WTC11 (cell line): ENCODE measurements around the gene PVALB.

ENCODE experiments used
- ETV6 ChIP-seq: sonication (generic); formaldehyde crosslinking; IDR thresholded peaks from 2 replicates; pipeline ENCODE4 v1.8.1; 2022; ENCODE audit warnings: mild to moderate bottlenecking, missing genetic modification reagents
- TCF7 ChIP-seq: sonication (generic); formaldehyde crosslinking; IDR thresholded peaks from 2 replicates; pipeline ENCODE4 v1.8.0; 2022; ENCODE audit warnings: mild to moderate bottlenecking, low read depth, missing genetic modification reagents, moderate library complexity
- TEAD1 ChIP-seq: sonication (generic); formaldehyde crosslinking; IDR thresholded peaks from 2 replicates; pipeline ENCODE4 v1.8.0; 2022; ENCODE audit warnings: mild to moderate bottlenecking, missing genetic modification reagents
- TF ChIP-seq, protein P1 (sequence below): sonication (generic); formaldehyde crosslinking; IDR thresholded peaks from 2 replicates; pipeline ENCODE4 v1.8.1; 2022; ENCODE audit warnings: mild to moderate bottlenecking, missing genetic modification reagents, moderate library complexity, borderline replicate concordance
- TF ChIP-seq, protein P2 (sequence below): fragments of 200-600 bp; IDR thresholded peaks from 2 replicates; pipeline ENCODE4 v1.8.0; 2022; ENCODE audit warnings: antibody characterized with exemption

DNA sequence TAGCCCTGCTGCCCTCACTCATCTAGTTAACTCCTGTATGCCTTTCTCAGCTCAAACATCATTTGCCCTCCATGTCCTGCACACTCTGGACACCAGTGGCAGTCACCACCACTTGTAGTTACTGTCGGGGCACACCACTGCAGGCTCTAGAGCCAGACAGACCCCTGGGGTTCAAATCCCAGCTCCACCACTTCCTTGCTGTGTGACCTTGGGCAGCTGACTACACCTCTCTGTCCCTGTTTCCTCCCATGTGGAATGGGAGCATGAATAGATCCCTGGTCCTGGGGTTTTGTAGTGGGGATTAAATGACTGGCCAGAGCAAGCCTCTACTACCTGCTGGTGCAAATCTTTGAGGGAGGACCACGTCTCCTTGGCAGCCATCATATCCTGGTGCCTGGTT is 33.1 kb downstream of the PVALB start:
- TF ChIP-seq, protein P1, sequence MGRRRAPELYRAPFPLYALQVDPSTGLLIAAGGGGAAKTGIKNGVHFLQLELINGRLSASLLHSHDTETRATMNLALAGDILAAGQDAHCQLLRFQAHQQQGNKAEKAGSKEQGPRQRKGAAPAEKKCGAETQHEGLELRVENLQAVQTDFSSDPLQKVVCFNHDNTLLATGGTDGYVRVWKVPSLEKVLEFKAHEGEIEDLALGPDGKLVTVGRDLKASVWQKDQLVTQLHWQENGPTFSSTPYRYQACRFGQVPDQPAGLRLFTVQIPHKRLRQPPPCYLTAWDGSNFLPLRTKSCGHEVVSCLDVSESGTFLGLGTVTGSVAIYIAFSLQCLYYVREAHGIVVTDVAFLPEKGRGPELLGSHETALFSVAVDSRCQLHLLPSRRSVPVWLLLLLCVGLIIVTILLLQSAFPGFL = no peak
- TF ChIP-seq, protein P2, sequence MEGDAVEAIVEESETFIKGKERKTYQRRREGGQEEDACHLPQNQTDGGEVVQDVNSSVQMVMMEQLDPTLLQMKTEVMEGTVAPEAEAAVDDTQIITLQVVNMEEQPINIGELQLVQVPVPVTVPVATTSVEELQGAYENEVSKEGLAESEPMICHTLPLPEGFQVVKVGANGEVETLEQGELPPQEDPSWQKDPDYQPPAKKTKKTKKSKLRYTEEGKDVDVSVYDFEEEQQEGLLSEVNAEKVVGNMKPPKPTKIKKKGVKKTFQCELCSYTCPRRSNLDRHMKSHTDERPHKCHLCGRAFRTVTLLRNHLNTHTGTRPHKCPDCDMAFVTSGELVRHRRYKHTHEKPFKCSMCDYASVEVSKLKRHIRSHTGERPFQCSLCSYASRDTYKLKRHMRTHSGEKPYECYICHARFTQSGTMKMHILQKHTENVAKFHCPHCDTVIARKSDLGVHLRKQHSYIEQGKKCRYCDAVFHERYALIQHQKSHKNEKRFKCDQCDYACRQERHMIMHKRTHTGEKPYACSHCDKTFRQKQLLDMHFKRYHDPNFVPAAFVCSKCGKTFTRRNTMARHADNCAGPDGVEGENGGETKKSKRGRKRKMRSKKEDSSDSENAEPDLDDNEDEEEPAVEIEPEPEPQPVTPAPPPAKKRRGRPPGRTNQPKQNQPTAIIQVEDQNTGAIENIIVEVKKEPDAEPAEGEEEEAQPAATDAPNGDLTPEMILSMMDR = no peak
- TF ChIP-seq TEAD1 = no peak
- no peak for TF ChIP-seq ETV6 (CRISPR knock-in tag)
- no peak for TF ChIP-seq TCF7 (CRISPR knock-in tag)
